ENCODE measurements around the gene WHAMM.
"Not testable (repeated sequence)": the region's sequence is repeated elsewhere in the genome, so short reads cannot be mapped to it uniquely, and the experiment has no call there.

The WHAMM gene

GRCh38 chr15:82803793-82804574 lies 5.4 kb upstream of the WHAMM start:
- DNase-seq (ENCODE audit: low spot score) = no peak

GRCh38 chr15:82804575-82804949 lies 4.9 kb upstream of the WHAMM start:
- no peak for DNase-seq (ENCODE audit: low spot score)

GRCh38 chr15:82805994-82806406 lies 3.4 kb upstream of the WHAMM start, which contains the start of gene FSD2:
TSS of gene FSD2 (minus strand) at chr15:82806069. CDS start at chr15:82787390, 18,679 bp downstream.
- DNase-seq (ENCODE audit: low spot score) = no peak

GRCh38 chr15:82807920-82808633 lies 1.4 kb upstream of the WHAMM start:
- DNase-seq (ENCODE audit: low spot score) = no peak

- DNase-seq (ENCODE audit: low spot score) = no peak
Measured at GRCh38 chr15:82808634-82809041, 790 bp upstream of the WHAMM start.

GRCh38 chr15:82810061-82810889 lies 847 bp downstream of the WHAMM start:
- DNase-seq (ENCODE audit: low spot score) = peak; percentile 17

GRCh38 chr15:82810890-82811426 lies 1.5 kb downstream of the WHAMM start:
- peak; percentile 80 for DNase-seq (ENCODE audit: low spot score)

- peak; percentile 36 for DNase-seq (ENCODE audit: low spot score)
Measured at GRCh38 chr15:82812994-82813393, 3.6 kb downstream of the WHAMM start.

GRCh38 chr15:82820128-82820527 lies 10.7 kb downstream of the WHAMM start:
- no peak for DNase-seq (ENCODE audit: low spot score)

GRCh38 chr15:82821396-82821795 lies 12.0 kb downstream of the WHAMM start:
- not testable (repeated sequence) for DNase-seq (ENCODE audit: low spot score)

- DNase-seq (ENCODE audit: low spot score) = not testable (repeated sequence)
Measured at GRCh38 chr15:82821851-82822250, 12.4 kb downstream of the WHAMM start.

- no peak for DNase-seq (ENCODE audit: low spot score)
Measured at GRCh38 chr15:82823049-82823448, 13.6 kb downstream of the WHAMM start.

- DNase-seq (ENCODE audit: low spot score) = no peak
Measured at GRCh38 chr15:82828075-82828474, 18.6 kb downstream of the WHAMM start.

GRCh38 chr15:82829234-82829633 lies 19.8 kb downstream of the WHAMM start:
- DNase-seq (ENCODE audit: low spot score) = no peak

- no peak for DNase-seq (ENCODE audit: low spot score)
Measured at GRCh38 chr15:82830427-82831173, 21.2 kb downstream of the WHAMM start.

GRCh38 chr15:82831894-82832600 lies 22.6 kb downstream of the WHAMM start:
- DNase-seq (ENCODE audit: low spot score) = no peak

- DNase-seq (ENCODE audit: low spot score) = peak; percentile 28
Measured at GRCh38 chr15:82832601-82833361, 23.4 kb downstream of the WHAMM start.

GRCh38 chr15:82833362-82833682 lies 23.9 kb downstream of the WHAMM start:
- DNase-seq (ENCODE audit: low spot score) = no peak

GRCh38 chr15:82835391-82835917 lies 26.0 kb downstream of the WHAMM start:
- no peak for DNase-seq (ENCODE audit: low spot score)
